Measurements from ENCODE around the gene CCDC148.

The CCDC148 gene

DNA sequence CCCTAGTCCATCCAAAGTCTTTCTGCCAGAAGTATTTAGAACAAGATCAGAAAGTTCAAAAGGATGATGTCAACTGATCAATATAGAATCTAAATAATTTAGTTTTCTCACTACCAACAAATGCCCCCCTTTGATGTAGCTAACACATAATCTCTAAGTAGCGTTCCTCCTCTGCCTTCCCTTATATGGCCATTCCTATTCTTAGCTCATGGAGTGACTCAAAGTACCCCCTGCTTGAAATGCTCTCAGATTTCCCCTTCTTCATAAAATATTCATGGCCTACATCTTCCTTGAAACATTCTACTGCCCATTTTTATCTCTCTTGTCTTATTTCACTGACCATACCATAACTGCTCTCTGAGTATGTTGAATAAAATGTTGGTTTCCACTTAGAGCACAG, 203.4 kb downstream of the CCDC148 start:
- no peak for TF ChIP-seq ZNF701 (tag by site-specific recombination; IDR thresholded peaks at IDR 0.05)
- no peak for TF ChIP-seq ZNF404 (tag by site-specific recombination; IDR thresholded peaks at IDR 0.05)
- TF ChIP-seq KLF10 (tag by site-specific recombination; IDR thresholded peaks at IDR 0.05) = no peak
- no peak for TF ChIP-seq KLF1 (tag by site-specific recombination; IDR thresholded peaks at IDR 0.05)
- no peak for TF ChIP-seq ZFP69B (tag by site-specific recombination; IDR thresholded peaks at IDR 0.05)
- no peak for TF ChIP-seq ZNF16 (tag by site-specific recombination; IDR thresholded peaks at IDR 0.05; ENCODE audit: low read depth)
- Histone ChIP-seq H3K36me3 (ENCODE audit: control insufficient read depth in 2 of 2, insufficient read depth in 1 of 2, low read length in 2 of 2) (no peaks in the 10 kb centered on the region), H3K27ac (ENCODE audit: extremely low read depth, low read depth, low read length) (no peak overlapping the region), H3K4me1 (ENCODE audit: control insufficient read depth, insufficient read depth, low read length) (no peaks in the 10 kb centered on the region), H3K4me3 (ENCODE audit: low read depth, low read length) (no peak overlapping the region), H3K9me3 (ENCODE audit: control insufficient read depth, insufficient read depth, low read depth, low read length) (no peaks in the 10 kb centered on the region)
- ChIA-PET CTCF (interaction anchor here (0.6 to 0.7 kb wide), 3 partner anchors 19 to 583 kb away, joined by 3 read pairs; no protein-coding TSS in a partner anchor), POLR2A (no interaction called here)

DNA sequence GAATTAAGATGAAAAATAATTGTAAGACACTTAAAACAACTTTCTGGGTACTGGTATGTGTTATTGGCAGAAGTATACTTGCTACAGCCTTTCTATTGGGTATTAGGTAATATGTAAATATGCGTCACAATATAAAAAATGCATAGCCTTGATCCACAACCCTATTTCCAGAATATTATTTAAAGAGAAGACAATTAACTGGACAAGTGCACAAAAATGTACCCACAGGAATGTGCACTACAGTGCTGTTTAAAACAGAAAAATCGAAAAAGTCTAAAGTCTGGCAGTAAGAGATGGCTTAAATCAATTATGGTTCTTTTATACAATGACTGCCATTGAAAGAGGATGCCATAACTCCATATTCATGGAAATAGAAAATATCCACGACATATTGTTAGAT, 205.2 kb downstream of the CCDC148 start:
- ChIA-PET CTCF (no interaction called here), POLR2A (no interaction called here)
- Histone ChIP-seq H3K36me3 (ENCODE audit: control insufficient read depth in 2 of 2, insufficient read depth in 1 of 2, low read length in 2 of 2) (no peaks in the 10 kb centered on the region), H3K4me1 (ENCODE audit: control insufficient read depth, insufficient read depth, low read length) (no peaks in the 10 kb centered on the region), H3K27ac (ENCODE audit: extremely low read depth, low read depth, low read length) (no peak overlapping the region), H3K9me3 (ENCODE audit: control insufficient read depth, insufficient read depth, low read depth, low read length) (no peaks in the 10 kb centered on the region), H3K4me3 (ENCODE audit: low read depth, low read length) (no peak overlapping the region)
- TF ChIP-seq, protein P1, sequence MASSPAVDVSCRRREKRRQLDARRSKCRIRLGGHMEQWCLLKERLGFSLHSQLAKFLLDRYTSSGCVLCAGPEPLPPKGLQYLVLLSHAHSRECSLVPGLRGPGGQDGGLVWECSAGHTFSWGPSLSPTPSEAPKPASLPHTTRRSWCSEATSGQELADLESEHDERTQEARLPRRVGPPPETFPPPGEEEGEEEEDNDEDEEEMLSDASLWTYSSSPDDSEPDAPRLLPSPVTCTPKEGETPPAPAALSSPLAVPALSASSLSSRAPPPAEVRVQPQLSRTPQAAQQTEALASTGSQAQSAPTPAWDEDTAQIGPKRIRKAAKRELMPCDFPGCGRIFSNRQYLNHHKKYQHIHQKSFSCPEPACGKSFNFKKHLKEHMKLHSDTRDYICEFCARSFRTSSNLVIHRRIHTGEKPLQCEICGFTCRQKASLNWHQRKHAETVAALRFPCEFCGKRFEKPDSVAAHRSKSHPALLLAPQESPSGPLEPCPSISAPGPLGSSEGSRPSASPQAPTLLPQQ (tag by site-specific recombination; IDR thresholded peaks at IDR 0.05) = no peak
- TF ChIP-seq SP7 (tag by site-specific recombination; IDR thresholded peaks at IDR 0.05) = no peak
- TF ChIP-seq, protein P2, sequence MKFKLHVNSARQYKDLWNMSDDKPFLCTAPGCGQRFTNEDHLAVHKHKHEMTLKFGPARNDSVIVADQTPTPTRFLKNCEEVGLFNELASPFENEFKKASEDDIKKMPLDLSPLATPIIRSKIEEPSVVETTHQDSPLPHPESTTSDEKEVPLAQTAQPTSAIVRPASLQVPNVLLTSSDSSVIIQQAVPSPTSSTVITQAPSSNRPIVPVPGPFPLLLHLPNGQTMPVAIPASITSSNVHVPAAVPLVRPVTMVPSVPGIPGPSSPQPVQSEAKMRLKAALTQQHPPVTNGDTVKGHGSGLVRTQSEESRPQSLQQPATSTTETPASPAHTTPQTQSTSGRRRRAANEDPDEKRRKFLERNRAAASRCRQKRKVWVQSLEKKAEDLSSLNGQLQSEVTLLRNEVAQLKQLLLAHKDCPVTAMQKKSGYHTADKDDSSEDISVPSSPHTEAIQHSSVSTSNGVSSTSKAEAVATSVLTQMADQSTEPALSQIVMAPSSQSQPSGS (tag by site-specific recombination; IDR thresholded peaks at IDR 0.05; ENCODE audit: low read depth) = no peak
- no peak for TF ChIP-seq ZNF677 (tag by site-specific recombination; IDR thresholded peaks at IDR 0.05)

DNA sequence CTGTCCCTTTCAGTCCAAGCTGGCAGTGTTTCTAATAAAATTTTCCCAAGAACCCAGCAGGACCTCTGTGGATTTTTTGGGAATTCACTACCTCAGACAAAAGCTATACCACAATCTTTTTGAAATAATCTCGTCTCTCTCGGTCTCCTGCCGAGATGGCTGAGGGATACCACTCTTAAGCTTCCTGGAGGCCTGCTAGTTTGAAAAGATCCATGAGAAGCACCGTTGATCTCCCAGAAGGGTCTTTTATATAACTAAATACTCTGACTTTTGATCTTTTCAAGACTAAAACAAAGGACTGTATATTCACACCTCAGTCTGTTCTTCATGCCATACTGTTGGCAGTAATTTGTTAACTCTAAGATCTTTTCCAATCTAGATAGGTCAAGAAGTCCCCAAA, 213.2 kb downstream of the CCDC148 start:
- POLR2A ChIA-PET = no interaction called here
- H3K4me3 ChIP-seq (ENCODE audit: low read depth, low read length) = no peak overlapping the region

DNA sequence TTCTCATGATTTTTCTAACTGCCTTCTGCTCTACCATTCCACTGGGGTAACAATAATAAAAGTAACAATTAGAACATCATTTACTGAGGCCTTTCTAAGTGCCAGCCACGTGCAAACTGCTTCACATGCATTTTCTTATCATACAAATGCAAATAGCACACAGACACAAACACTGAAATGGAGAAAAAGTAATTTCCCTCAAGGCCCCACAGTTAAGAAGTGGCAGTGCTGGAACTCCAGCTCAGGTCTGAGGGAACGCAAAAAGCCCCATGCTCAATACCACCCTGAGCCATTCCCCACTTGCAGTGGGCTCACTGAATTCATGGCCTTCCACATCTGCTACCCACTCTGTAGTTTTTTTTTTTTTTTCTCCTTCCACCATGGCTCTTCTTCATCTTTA, 214.3 kb downstream of the CCDC148 start:
- ChIA-PET POLR2A (interaction anchor here (0.6 kb wide), 1 partner anchor 137 kb away, joined by 6 read pairs; no protein-coding TSS in a partner anchor), CTCF (no interaction called here)
- no peaks in the 10 kb centered on the region for H3K9me3 ChIP-seq (ENCODE audit: control insufficient read depth, insufficient read depth, low read depth, low read length)
- no peaks in the 10 kb centered on the region for H3K4me1 ChIP-seq (ENCODE audit: control insufficient read depth, insufficient read depth, low read length)
- H3K27ac ChIP-seq (ENCODE audit: extremely low read depth, low read depth, low read length) = no peak overlapping the region
- no peaks in the 10 kb centered on the region for H3K36me3 ChIP-seq (ENCODE audit: control insufficient read depth in 2 of 2, insufficient read depth in 1 of 2, low read length in 2 of 2)
- no peak overlapping the region for H3K4me3 ChIP-seq (ENCODE audit: low read depth, low read length)
- TF ChIP-seq ZNF558 (tag by site-specific recombination; IDR thresholded peaks at IDR 0.05) (no peak), RBAK (tag by site-specific recombination; IDR thresholded peaks at IDR 0.05) (no peak), ZNF184 (tag by site-specific recombination; IDR thresholded peaks at IDR 0.05) (no peak), ZFP3 (tag by site-specific recombination; IDR thresholded peaks at IDR 0.05; ENCODE audit: low read depth) (no peak), KLF9 (tag by site-specific recombination; IDR thresholded peaks at IDR 0.05; ENCODE audit: low read depth) (no peak), ZNF155 (tag by site-specific recombination; IDR thresholded peaks at IDR 0.05) (no peak), ZNF138 (tag by site-specific recombination; IDR thresholded peaks at IDR 0.05; ENCODE audit: borderline replicate concordance) (no peak), ZNF175 (tag by site-specific recombination; IDR thresholded peaks at IDR 0.05) (no peak), ZNF776 (tag by site-specific recombination; IDR thresholded peaks at IDR 0.05; ENCODE audit: borderline replicate concordance) (no peak), ZNF610 (tag by site-specific recombination; IDR thresholded peaks at IDR 0.05; ENCODE audit: borderline replicate concordance) (no peak), ZNF23 (tag by site-specific recombination; IDR thresholded peaks at IDR 0.05; ENCODE audit: borderline replicate concordance) (no peak)
- TF ChIP-seq, protein P3, sequence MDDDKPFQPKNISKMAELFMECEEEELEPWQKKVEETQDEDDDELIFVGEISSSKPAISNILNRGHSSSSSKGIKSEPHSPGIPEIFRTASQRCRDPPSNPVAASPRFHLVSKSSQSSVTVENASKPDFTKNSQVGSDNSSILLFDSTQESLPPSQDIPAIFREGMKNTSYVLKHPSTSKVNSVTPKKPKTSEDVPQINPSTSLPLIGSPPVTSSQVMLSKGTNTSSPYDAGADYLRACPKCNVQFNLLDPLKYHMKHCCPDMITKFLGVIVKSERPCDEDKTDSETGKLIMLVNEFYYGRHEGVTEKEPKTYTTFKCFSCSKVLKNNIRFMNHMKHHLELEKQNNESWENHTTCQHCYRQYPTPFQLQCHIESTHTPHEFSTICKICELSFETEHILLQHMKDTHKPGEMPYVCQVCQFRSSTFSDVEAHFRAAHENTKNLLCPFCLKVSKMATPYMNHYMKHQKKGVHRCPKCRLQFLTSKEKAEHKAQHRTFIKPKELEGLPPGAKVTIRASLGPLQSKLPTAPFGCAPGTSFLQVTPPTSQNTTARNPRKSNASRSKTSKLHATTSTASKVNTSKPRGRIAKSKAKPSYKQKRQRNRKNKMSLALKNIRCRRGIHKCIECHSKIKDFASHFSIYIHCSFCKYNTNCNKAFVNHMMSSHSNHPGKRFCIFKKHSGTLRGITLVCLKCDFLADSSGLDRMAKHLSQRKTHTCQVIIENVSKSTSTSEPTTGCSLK (tag by site-specific recombination; IDR thresholded peaks at IDR 0.05) = no peak
- TF ChIP-seq, protein P4, sequence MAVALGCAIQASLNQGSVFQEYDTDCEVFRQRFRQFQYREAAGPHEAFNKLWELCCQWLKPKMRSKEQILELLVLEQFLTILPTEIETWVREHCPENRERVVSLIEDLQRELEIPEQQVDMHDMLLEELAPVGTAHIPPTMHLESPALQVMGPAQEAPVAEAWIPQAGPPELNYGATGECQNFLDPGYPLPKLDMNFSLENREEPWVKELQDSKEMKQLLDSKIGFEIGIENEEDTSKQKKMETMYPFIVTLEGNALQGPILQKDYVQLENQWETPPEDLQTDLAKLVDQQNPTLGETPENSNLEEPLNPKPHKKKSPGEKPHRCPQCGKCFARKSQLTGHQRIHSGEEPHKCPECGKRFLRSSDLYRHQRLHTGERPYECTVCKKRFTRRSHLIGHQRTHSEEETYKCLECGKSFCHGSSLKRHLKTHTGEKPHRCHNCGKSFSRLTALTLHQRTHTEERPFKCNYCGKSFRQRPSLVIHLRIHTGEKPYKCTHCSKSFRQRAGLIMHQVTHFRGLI (tag by site-specific recombination; IDR thresholded peaks at IDR 0.05) = no peak

More for the DNA sequence above, 213.2 kb downstream of the CCDC148 start:
- H3K9me3 ChIP-seq (ENCODE audit: control insufficient read depth, insufficient read depth, low read depth, low read length) = no peaks in the 10 kb centered on the region
- no peak overlapping the region for H3K27ac ChIP-seq (ENCODE audit: extremely low read depth, low read depth, low read length)
- TF ChIP-seq ZNF777 (tag by site-specific recombination; IDR thresholded peaks at IDR 0.05; ENCODE audit: borderline replicate concordance) (no peak), ZNF791 (tag by site-specific recombination; IDR thresholded peaks at IDR 0.05) (no peak)
- CTCF ChIA-PET = no interaction called here
- H3K4me1 ChIP-seq (ENCODE audit: control insufficient read depth, insufficient read depth, low read length) = no peaks in the 10 kb centered on the region
- no peaks in the 10 kb centered on the region for H3K36me3 ChIP-seq (ENCODE audit: control insufficient read depth in 2 of 2, insufficient read depth in 1 of 2, low read length in 2 of 2)
